ENCODE data around the gene ZNF549. TPM values are rescaled to one million over a fixed set of nuclear protein-coding genes. Genes with fewer than 3 reads are reported as not detected.
A peak's percentile ranks its signal among the peaks of the same experiment; 100 is the strongest.

ZNF549 gene
- total and polyA plus RNA-seq, 2 of the 8 experiments (the other 6 are each of a cell fraction or from before 2014, with no cell fraction given), result 4.3 to 9.7 TPM

- no peaks in the 10 kb centered on the region; a peak in 1 of 4 replicates for H3K79me2 ChIP-seq (ENCODE audit: control insufficient read depth in 1 of 2, insufficient read depth in 2 of 2, low read length in 2 of 2)
- H3K27ac ChIP-seq (ENCODE audit: low read depth, low read length), result no peak overlapping the region
- no peak overlapping the region for H3K4ac ChIP-seq (replicated peaks; ENCODE audit: insufficient read length, low read depth, low read length)
- H4K91ac ChIP-seq (replicated peaks; ENCODE audit: insufficient read length, low read length), result no peak overlapping the region
- H3K23ac ChIP-seq (ENCODE audit: insufficient read length), result no peak overlapping the region
- 91% methylated on average over 2 of the region's 2 CpGs; no CpG with 5 or more reads in 1 of the 2 experiments for WGBS, 2 experiments (ENCODE audit: extremely low coverage in 1 of 2, insufficient coverage in 1 of 2, insufficient read length in 1 of 2, insufficient replicate concordance in 2 of 2, low coverage in 1 of 2, low lambda C conversion rate in 2 of 2, missing lambda C conversion rate in 1 of 2)
- H4K5ac ChIP-seq (ENCODE audit: insufficient read length, low read depth, low read length), result no peak overlapping the region
- H3K9me3 ChIP-seq (ENCODE audit: insufficient read depth in 2 of 2, low read depth in 1 of 2, low read length in 1 of 2), result peaks cover 2 to 4% of the 10 kb centered on the region in 2 experiments
- H3K79me1 ChIP-seq (ENCODE audit: low read depth, low read length), result peaks cover 8% of the 10 kb centered on the region
- H3K56ac ChIP-seq (replicated peaks; ENCODE audit: insufficient read length, low read depth, low read length), result no peak overlapping the region
- POLR2A ChIA-PET (ENCODE audit: partially characterized antibody), result interaction anchor here (1.0 kb wide), 1 partner anchor 11 kb away, joined by 3 read pairs; no protein-coding TSS in a partner anchor
- H2BK15ac ChIP-seq (ENCODE audit: low read length), result no peak overlapping the region
- CTCF ChIA-PET (ENCODE audit: partially characterized antibody), result no interaction called here
- no peak overlapping the region for H2BK5ac ChIP-seq (ENCODE audit: low read depth, low read length)
- H3K4me3 ChIP-seq (ENCODE audit: extremely low read depth in 1 of 4, insufficient read depth in 2 of 4, low read depth in 3 of 4, low read length in 4 of 4), result no peak overlapping the region
- no peak overlapping the region for H3K4me2 ChIP-seq (ENCODE audit: insufficient read depth in 1 of 2, low read depth in 2 of 2, low read length in 2 of 2)
- H2BK20ac ChIP-seq (ENCODE audit: low read length), result no peak overlapping the region
- no peak for TF ChIP-seq FOSL1 (IDR thresholded peaks at IDR 0.05; ENCODE audit: insufficient read depth, low read depth, low read length)
- TF ChIP-seq CTCF (IDR thresholded peaks at IDR 0.05; ENCODE audit: control extremely low read depth in 1 of 3, insufficient read depth in 1 of 3, low read depth in 1 of 3, low read length in 3 of 3), result peak in 2 of 3 experiments; percentile 15 to 25; a peak in 2 of 4 replicates
- peak in 1 of 2 experiments; percentile 23; a peak in 1 of 4 replicates for TF ChIP-seq RAD21 (IDR thresholded peaks at IDR 0.05 in 1 of 2, conservative IDR thresholded peaks at IDR 0.05 in 1 of 2; ENCODE audit: low read depth in 2 of 2, low read length in 2 of 2)
- TF ChIP-seq RXRA (IDR thresholded peaks at IDR 0.05; ENCODE audit: insufficient read depth, low read depth, low read length), result no peak
- TF ChIP-seq CHD1 (IDR thresholded peaks at IDR 0.05; ENCODE audit: low read depth, low read length), result no peak
- no peak overlapping the region for H2AFZ ChIP-seq (ENCODE audit: low read length)
- no peak overlapping the region for H4K8ac ChIP-seq (ENCODE audit: extremely low read depth, insufficient read depth, low read length)
- peaks cover 13 to 63% (median 51%) of the 10 kb centered on the region in 4 experiments for H3K36me3 ChIP-seq (ENCODE audit: control insufficient read depth in 2 of 4, insufficient read depth in 4 of 4, low read length in 3 of 4)
- H3K9ac ChIP-seq (replicated peaks in 1 of 4; ENCODE audit: extremely low read depth in 1 of 4, low read depth in 3 of 4, low read length in 3 of 4), result no peak overlapping the region
- H3K14ac ChIP-seq (ENCODE audit: insufficient read length), result no peak overlapping the region
- H3K23me2 ChIP-seq (ENCODE audit: low read depth, low read length), result no peaks in the 10 kb centered on the region
- peaks cover 0 to 4% of the 10 kb centered on the region in 2 experiments for H4K20me1 ChIP-seq (replicated peaks in 1 of 2; ENCODE audit: control insufficient read depth in 1 of 2, insufficient read depth in 2 of 2, low read length in 2 of 2)
- H3K27me3 ChIP-seq (replicated peaks in 1 of 4; ENCODE audit: control insufficient read depth in 3 of 4, extremely low read depth in 1 of 4, insufficient read depth in 3 of 4, low read length in 3 of 4), result no peaks in the 10 kb centered on the region
- no peak for FAIRE-seq
- no peak overlapping the region for H3K18ac ChIP-seq (ENCODE audit: extremely low read depth, low read length)
- no peak for DNase-seq (ENCODE audit: low read depth in 1 of 2, low spot score in 2 of 2)
- H2BK120ac ChIP-seq (replicated peaks; ENCODE audit: low read depth, low read length), result no peak overlapping the region
- H3K4me1 ChIP-seq (replicated peaks in 1 of 4; ENCODE audit: control insufficient read depth in 3 of 4, insufficient read depth in 4 of 4, low read length in 3 of 4), result no peaks in the 10 kb centered on the region
- no peak overlapping the region for H2BK12ac ChIP-seq (ENCODE audit: low read depth, low read length)
- H2AK5ac ChIP-seq (ENCODE audit: low read depth, low read length), result no peak overlapping the region
Measured at GRCh38 chr19:57552432-57552831, 25.3 kb downstream of the ZNF549 start.

All from H1 (cell line).